OCI-LY1 (cell line): ENCODE measurements around the gene SYNDIG1.
"Not testable (repeated sequence)": the region's sequence is repeated elsewhere in the genome, so short reads cannot be mapped to it uniquely, and the experiment has no call there.

Experiments used
- EZH2 ChIP-seq: fragments of 200-600 bp; sonication (generic), shearing (Covaris generic); IDR thresholded peaks from 2 replicates; pipeline ENCODE4 v1.8.0; 2017; ENCODE audit warnings: borderline replicate concordance, mixed run types, mild to moderate bottlenecking, antibody characterized with exemption, low read length, moderate library complexity, mixed read lengths
- TF ChIP-seq, protein P1 (sequence below): fragments of 200-600 bp; sonication (generic), shearing (Covaris generic); IDR thresholded peaks from 2 replicates; pipeline ENCODE4 v1.5.1; 2017; ENCODE audit warnings: mild to moderate bottlenecking, antibody characterized with exemption, low read length, moderate library complexity, mixed read lengths

DNA sequence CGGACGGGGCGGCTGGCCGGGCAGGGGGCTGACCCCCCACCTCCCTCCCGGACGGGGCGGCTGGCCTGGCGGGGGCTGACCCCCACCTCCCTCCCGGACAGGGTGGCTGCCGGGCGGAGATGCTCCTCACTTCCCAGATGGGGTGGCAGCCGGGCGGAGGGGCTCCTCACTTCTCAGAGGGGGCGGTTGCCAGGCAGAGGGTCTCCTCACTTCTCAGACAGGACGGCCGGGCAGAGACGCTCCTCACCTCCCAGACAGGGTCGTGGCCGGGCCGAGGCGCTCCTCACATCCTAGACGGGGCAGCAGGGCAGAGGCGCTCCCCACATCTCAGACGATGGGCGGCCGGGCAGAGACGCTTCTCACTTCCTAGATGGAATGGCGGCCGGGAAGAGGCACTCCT is 156.7 kb downstream of the SYNDIG1 start:
- TF ChIP-seq, protein P1, sequence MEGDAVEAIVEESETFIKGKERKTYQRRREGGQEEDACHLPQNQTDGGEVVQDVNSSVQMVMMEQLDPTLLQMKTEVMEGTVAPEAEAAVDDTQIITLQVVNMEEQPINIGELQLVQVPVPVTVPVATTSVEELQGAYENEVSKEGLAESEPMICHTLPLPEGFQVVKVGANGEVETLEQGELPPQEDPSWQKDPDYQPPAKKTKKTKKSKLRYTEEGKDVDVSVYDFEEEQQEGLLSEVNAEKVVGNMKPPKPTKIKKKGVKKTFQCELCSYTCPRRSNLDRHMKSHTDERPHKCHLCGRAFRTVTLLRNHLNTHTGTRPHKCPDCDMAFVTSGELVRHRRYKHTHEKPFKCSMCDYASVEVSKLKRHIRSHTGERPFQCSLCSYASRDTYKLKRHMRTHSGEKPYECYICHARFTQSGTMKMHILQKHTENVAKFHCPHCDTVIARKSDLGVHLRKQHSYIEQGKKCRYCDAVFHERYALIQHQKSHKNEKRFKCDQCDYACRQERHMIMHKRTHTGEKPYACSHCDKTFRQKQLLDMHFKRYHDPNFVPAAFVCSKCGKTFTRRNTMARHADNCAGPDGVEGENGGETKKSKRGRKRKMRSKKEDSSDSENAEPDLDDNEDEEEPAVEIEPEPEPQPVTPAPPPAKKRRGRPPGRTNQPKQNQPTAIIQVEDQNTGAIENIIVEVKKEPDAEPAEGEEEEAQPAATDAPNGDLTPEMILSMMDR, result not testable (repeated sequence)
- TF ChIP-seq EZH2, result not testable (repeated sequence)
